NCI-H1694 treated with DMSO at 0.1 percent for 48 hours (cell line): ENCODE measurements around the gene DPYSL5.

Experiments
- DNase-seq: peaks from one replicate; lab custom pipeline; 2025; lab: John Stamatoyannopoulos, UW

Gene DPYSL5

DNA sequence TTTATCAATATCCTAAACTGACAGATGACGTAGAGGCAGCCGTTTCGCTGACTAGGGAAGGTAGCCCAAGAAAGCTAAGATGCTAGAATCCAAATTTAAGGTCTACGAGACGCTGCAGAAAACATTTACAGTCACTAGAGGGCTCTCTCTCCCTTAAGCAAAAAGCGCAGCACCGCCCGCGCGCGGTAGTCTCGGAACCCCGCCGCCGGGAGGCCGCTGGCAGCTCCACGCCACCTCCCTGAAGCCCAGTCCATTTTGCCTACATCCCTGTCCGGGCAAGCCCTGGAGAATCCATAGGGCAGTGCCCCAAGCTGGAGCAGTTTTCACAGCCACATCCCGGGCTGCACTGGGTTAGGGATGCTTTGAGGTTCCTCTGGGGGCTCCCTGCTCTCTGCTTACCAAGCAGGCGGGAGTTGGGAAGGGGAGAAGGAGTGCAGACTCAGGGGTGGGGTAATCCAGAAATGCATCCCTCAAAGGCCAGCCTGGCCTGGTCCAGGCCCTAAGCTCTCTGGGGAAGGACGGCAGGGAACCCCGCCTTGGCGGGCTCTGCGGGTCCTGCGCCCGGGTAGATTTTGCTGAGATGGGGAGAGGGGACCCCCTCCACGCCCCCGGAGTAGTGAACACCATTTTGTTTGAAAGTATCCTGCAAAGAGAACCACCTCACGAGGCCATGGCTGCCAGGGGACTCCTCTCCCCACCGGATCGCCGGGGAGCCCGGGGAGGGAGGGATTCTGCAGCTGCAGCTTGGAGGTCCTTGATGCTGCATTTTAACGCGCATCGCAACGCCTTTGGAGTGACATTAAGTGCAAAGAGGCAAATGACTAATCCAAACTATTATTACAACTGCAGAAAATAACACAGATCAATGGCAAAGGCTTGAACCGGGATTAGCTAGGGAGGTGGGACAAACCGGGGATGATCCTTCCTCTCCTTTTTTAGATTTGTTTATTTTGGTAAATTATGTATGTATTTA lies 1.3 kb upstream of the DPYSL5 start:
- DNase-seq = peak; percentile 92

DNA sequence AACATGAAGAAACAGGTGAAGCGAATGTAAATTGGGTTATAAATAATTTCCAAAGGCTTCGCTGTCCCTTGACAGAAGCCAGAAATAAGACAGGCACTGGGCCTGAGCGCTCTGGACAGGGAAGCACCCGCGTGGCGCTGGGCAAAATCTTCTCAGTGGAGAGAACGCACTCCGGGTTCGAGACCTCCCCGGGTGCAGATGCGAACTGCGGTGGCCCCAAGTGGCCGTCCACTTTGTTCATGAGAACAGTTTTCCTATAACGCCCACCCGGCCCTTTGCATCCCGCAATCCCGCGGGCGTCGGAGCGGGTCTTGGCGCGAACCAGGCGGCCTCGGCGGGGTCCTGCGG lies 651 bp upstream of the DPYSL5 start:
- peak; percentile 55 for DNase-seq

DNA sequence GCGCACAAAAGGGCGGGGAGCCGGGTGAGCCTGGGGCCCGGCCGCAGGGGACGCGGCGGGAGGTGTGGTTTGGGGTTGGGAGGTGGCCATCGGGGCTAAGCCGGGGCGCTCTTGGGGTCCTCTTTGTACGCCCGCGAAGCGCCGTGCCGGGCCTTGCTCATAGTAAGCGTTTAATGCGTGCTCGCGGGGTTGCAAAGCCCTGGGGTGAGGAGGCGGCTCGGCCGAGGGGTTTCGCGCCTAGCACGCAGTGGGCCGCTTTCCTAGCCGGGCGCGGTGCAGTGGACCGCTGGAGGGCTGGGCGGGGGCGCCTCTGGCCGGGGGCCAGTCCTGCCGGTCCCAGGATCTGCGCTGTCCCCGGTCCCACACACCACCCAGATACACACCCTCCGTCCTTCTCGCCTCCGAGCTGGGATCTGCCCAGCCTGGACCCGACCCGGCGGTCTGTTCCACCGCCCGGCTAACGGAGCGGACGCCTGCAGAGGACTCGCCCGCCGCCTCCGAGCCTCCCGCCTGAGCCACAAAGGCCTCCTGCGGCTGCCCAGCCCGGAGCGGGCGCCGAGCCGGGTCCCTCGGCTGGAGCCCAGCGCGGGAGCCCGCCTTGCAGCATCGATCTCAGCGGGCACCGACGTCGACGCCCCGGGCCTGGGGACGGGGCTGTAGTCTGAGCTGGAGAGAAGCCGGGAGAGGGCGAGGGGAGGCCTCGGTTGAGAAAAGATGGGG lies 564 bp downstream of the DPYSL5 start:
- no peak for DNase-seq

- DNase-seq = no peak
Measured at GRCh38 chr2:26849056-26849999, 1.4 kb downstream of the DPYSL5 start.

DNA sequence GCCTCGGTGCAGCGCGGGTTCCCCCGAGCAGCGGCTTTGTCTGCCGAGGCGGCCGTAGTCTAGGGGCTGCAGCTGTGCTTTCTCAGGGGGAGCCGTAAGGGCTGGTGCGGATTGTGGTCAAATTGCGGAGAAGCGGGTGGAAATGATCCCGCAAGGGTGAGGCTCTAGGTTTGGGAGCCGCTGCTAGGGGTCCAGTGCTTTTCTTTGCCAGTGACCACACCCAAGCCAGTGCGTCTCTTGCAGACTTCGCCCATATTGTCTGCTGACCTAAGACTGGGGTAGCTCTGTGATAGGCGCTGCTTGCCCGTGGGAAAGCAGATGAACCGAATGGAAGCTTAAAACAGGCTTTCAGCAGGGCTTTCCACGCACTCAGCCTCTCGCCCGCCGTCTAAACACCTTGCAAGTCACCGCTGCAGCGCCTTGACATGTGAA lies 2.1 kb downstream of the DPYSL5 start:
- no peak for DNase-seq

DNA sequence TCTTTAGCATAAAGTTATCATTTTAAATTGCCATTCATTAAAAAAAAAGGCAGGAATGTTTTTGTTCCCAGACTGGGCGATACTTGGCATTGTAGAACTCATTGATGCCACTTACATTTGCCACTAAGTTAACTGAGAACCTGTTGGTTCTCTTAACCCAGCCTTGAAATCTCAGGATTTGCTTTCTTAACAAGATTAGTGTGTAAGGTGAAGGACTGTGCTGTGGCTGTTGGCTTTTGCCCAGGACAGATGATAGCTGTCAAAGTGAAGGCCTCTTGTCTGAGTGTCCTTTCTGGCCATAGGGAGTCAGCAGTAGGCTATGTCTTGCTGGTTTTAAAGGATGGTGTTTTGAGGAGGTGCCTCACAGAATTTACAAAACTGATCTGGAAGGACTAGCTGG lies 2.6 kb downstream of the DPYSL5 start:
- no peak for DNase-seq

- DNase-seq = no peak
Measured at GRCh38 chr2:26852405-26853306, 4.7 kb downstream of the DPYSL5 start.

- DNase-seq = no peak
Measured at GRCh38 chr2:26853751-26854150, 5.8 kb downstream of the DPYSL5 start.

GRCh38 chr2:26854283-26854827 lies 6.4 kb downstream of the DPYSL5 start:
- no peak for DNase-seq

- no peak for DNase-seq
Measured at GRCh38 chr2:26855466-26855865, 7.5 kb downstream of the DPYSL5 start.

DNA sequence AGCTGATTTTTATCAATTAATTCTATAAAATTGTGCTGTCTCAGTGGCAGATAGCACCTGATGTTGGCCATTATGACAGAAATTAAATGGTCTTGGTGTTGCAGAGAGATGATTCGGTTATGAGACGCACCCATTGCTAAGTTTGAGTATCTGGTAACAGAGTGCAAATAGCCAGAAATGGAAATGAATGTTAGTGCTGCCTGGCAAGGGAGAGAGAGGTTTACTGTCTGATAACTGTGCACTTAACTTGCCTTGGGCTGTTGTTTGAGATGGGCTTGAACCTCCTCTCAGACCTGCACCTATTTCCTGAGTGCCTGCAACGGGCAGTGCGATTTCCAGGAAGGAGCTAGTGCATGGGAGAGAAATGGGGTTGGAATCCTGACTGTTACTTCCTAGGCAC lies 11.7 kb downstream of the DPYSL5 start:
- DNase-seq = no peak

DNA sequence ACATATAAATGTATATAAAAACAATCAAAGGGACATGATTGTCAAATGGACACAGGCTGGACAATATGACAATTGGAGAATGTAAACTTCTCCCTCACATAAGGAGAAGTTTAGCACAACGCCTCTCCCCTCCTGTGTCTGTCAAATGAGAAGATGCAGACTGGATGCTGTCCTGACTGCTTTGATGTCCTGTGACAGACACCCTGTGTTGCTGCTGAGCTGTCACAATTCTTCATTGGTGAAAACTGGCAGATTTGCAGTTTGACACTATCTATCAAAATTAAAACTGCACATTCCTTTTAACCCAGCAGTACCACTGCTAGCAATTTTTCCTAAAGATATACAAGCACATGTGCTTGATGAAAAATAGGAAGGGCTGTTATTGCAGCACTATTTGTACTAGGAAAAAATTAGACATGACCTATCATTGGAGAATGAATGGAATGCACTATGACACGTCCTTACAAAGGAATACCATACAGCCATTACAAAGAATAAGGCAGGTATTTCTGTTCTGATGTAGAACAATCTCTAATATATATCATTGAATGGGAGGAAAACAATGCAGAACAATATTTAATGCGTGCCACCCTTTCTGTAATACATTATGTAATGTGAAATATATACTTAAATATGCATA lies 12.4 kb downstream of the DPYSL5 start:
- DNase-seq = no peak

DNA sequence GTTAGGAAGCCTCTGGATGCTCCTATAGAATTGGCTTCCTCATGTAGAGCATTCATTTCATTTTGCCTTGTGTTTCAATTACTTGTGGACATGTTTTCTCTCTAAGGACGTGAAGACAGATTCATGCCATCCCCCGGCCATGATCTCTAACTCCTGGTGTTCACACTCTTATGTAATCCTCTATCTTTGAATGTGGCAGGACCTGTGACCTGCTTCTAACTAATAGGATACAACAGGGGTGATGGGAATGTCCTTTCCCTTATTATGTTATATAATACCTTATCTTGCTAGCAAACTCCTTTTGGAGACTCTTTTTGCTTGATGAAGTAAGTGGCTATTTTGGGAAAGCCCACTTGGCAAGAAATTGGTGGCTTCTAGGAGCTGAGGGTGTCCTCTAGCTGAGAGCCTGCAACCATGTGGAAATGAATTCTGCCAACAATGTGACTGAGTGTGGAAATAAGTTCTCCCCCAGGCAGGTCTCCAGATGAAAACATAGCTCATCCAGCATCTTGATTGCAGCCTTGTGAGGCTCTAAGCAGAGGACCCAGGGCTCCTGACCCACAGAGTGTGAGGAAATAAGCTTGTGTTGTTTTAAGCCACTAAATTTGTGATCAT lies 13.8 kb downstream of the DPYSL5 start:
- no peak for DNase-seq

DNA sequence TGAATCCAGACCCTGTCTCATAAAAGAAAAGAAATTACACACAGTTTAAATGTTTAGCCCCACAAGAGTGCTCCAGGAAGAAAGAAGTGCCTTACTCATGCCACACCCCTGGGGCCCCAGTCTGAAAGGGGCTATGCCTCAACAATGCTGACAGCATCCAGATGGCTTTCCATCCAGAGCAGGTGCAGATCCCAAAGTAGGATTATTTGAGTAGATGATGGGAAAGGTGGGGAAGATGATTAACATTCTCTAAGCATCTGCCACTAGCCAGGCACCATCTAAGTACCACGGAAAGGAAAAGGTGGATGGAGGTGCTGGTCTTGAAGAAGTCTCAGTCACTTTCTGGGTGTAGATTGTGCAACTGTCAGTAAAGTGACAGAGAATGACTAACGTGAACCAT lies 16.3 kb downstream of the DPYSL5 start:
- DNase-seq = no peak

DNA sequence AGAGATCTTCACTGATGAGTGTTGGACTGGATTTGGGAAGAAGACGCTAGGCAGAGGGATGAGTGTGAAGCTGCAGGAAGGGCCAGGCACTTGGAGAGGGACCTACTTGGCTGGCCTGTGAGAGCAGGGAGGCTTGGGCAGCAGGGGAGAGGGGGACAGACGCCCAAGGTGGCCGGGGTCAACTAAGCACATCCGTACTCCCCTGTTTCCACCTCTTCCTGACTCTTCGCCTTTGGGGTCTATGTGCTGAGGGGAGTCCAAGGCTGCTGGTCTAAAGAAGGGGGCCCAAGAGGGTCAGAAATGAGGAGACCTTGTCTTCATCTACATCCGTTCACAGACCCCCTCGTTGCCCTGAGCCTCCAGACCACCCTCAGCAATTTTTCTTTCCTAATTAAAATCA lies 16.7 kb downstream of the DPYSL5 start:
- DNase-seq = no peak

DNA sequence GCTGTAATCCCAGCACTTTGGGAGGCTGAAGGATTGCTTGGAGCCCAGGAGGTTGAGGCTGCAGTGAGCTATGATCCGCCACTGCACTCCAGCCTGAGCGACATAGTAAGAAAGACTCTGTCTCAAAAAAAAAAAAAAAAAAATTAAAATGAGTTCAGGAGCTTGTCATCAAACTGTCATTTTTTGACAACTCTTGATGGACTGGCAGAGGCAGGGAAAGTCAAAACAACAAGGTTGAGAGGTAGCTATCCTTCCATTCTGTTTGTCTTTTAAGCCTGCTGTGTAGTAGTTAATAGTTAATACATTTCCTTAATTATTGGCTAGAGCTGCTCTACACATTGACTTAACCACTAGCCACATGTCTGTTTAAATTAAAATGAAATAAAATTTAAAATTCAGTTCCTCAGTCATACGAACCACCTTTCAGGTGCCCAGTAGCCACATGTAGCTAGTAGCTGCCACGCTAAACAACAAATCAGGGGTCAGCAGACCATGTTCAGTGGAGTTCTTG lies 22.7 kb downstream of the DPYSL5 start:
- DNase-seq = no peak

DNA sequence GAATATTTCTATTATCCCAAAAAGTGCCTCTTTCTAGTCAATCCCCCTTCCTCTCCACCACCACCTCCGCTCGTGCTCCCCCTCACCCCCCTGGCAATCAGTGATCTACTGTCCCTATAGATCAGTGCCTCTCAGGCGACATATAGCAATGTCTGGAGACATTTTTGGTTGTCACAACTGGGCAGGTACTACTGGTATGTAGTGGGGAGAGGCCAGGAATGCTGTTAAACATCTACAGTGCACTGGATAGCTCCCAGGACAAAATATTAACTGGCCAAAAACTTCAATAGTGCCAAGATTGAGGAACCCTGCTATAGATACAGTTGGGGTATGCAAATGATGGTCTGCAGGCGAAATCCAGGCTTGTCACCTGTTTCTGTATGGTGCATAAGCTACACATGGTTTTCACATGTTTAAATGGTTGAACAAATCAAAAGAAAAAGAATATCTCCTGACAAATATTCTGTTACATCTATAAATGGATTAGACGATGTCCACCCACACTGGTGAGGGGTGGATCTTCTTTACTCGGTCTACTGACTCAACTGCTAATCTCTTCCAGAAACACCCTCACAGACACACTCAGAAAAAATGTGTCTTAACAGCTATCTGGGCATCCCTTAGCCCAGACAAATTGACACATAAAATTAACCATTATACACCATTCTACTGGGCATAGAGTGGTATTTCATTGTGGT lies 25.5 kb downstream of the DPYSL5 start:
- DNase-seq = no peak

- DNase-seq = no peak
Measured at GRCh38 chr2:26874514-26874913, 26.6 kb downstream of the DPYSL5 start.

- DNase-seq = no peak
Measured at GRCh38 chr2:26875065-26875634, 27.2 kb downstream of the DPYSL5 start.
